UCSD-AML1 (cell line): ENCODE measurements around the gene TMEM181.
"Not testable (repeated sequence)": the region's sequence is repeated elsewhere in the genome, so short reads cannot be mapped to it uniquely, and the experiment has no call there.

Experiments used
- DNase-seq: peaks from one replicate; lab custom pipeline; 2025; ENCODE audit not compliant: unreplicated experiment; lab: John Stamatoyannopoulos, UW

The TMEM181 gene

GRCh38 chr6:158536891-158537798 lies 22.7 kb upstream of the TMEM181 start:
- DNase-seq, result no peak

- no peak for DNase-seq
These were observed 21.1 kb upstream of the TMEM181 start for GRCh38 chr6:158538741-158539140.

GRCh38 chr6:158539413-158539812 lies 20.5 kb upstream of the TMEM181 start:
- no peak for DNase-seq

- DNase-seq, result no peak
These were observed 20.0 kb upstream of the TMEM181 start for GRCh38 chr6:158539881-158540280.

- no peak for DNase-seq
These were observed 16.2 kb upstream of the TMEM181 start for GRCh38 chr6:158543606-158544185.

- no peak for DNase-seq
These were observed 15.5 kb upstream of the TMEM181 start for GRCh38 chr6:158544428-158544827.

- no peak for DNase-seq
These were observed 14.6 kb upstream of the TMEM181 start for GRCh38 chr6:158545043-158545966.

GRCh38 chr6:158548418-158549161 lies 11.3 kb upstream of the TMEM181 start:
- DNase-seq, result no peak

- DNase-seq, result no peak
These were observed 7.7 kb upstream of the TMEM181 start for GRCh38 chr6:158552055-158552795.

GRCh38 chr6:158552796-158553138 lies 7.1 kb upstream of the TMEM181 start:
- DNase-seq, result no peak

- DNase-seq, result no peak
These were observed 5.1 kb upstream of the TMEM181 start for GRCh38 chr6:158554611-158555361.

- DNase-seq, result no peak
These were observed 3.8 kb upstream of the TMEM181 start for GRCh38 chr6:158556113-158556512.

- DNase-seq, result not testable (repeated sequence)
These were observed 2.8 kb upstream of the TMEM181 start for GRCh38 chr6:158557110-158557509.

GRCh38 chr6:158557927-158558326 lies 2.0 kb upstream of the TMEM181 start:
- DNase-seq, result no peak

- DNase-seq, result no peak
These were observed 1.2 kb upstream of the TMEM181 start for GRCh38 chr6:158558415-158559306.

- DNase-seq, result no peak
These were observed 475 bp upstream of the TMEM181 start for GRCh38 chr6:158559338-158559894.

GRCh38 chr6:158560836-158561320 lies 987 bp downstream of the TMEM181 start:
- no peak for DNase-seq

- DNase-seq, result no peak
These were observed 1.5 kb downstream of the TMEM181 start for GRCh38 chr6:158561321-158561884.
